Kidney epithelial cell (primary cell): ENCODE measurements around the gene SIPA1L3. TPM values are rescaled to one million over a fixed set of nuclear protein-coding genes. Genes with fewer than 3 reads are reported as not detected.

ENCODE experiments used
- DNase-seq: peaks from one replicate; pipeline ENCODE4 v3.0.0-alpha.2; 2010; ENCODE audit warnings: low read depth
- H3K27me3 ChIP-seq: 2 replicates; pipeline ENCODE4 v1.6.0; 2011; ENCODE audit warnings: low read length; ENCODE audit not compliant: control insufficient read depth, insufficient read depth
- H3K36me3 ChIP-seq: 2 replicates; pipeline ENCODE4 v1.5.1; 2011; ENCODE audit warnings: low read length; ENCODE audit not compliant: control insufficient read depth, insufficient read depth
- H3K4me3 ChIP-seq: 2 replicates; pipeline ENCODE4 v1.5.1; 2011; ENCODE audit warnings: low read depth, mild to moderate bottlenecking, control low read depth, low read length
- CTCF ChIP-seq: IDR thresholded peaks from 2 replicates; pipeline ENCODE4 v1.5.1; 2011; ENCODE audit warnings: mild to moderate bottlenecking, moderate library complexity, low read length, control low read depth, inconsistent platforms; ENCODE audit not compliant: insufficient read depth, poor library complexity, severe bottlenecking
- total RNA-seq: library from RNA; depleted of rRNA; stranded (reverse); fragments of >200 nt; gene quantifications from 2 replicates; pipeline ENCODE4 v1.2.3, GENCODE V29; 2015

The SIPA1L3 gene
- total RNA-seq, 1 donor from 2014 or later: 40.4 TPM

- TF ChIP-seq CTCF: no peak
- Histone ChIP-seq H3K27me3 (no peaks in the 10 kb centered on the region), H3K36me3 (no peaks in the 10 kb centered on the region), H3K4me3 (no peak overlapping the region)
- no peak for DNase-seq
These were observed 62.7 kb downstream of the SIPA1L3 start for GRCh38 chr19:37969695-37970094.

DNA sequence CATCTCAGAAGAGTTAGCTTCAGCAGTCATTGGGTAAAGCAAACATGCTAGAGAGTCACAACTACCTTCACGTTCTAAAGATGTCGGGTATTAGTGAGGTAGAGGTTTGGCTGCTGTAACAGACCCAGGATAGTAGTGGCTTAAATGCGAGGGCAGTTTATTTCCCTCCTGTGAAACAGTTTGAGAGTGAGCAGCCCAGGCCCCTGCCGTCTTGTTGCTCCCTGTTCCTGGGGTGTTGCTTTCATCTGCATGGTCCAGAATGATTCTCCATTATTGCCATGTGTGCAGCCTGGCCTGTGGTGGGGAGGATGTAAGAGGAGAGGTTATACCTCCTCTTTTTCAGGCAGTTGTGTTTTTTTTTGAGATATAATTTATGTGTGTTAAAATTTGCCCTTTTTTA, 63.7 kb downstream of the SIPA1L3 start:
- TF ChIP-seq CTCF: no peak
- no peak overlapping the region for H3K4me3 ChIP-seq
- DNase-seq: no peak
- no peaks in the 10 kb centered on the region for H3K27me3 ChIP-seq
- H3K36me3 ChIP-seq: no peaks in the 10 kb centered on the region

GRCh38 chr19:37972803-37973202, 65.8 kb downstream of the SIPA1L3 start:
- Histone ChIP-seq H3K36me3 (no peaks in the 10 kb centered on the region), H3K27me3 (no peaks in the 10 kb centered on the region), H3K4me3 (no peak overlapping the region)
- TF ChIP-seq CTCF: no peak
- no peak for DNase-seq

DNA sequence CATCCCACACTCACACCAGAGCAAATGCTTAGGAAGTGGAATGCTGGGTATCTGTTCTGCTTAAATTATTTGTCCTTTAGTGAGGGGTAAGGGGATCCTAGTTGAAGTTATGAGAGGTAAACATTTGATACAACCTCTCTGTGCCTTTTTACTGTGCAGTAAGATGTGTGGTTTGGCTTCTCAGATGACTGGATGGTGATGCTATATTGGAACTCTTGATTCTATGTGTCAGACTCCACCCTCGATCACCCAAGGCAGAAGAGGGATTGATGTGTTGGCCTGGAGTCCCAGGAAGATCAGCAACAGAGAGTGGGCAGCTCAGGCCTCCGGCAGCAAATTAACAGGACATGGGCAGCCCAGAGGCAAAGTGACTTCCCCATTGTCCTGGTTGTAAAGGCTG, 66.7 kb downstream of the SIPA1L3 start:
- no peak for TF ChIP-seq CTCF
- Histone ChIP-seq H3K36me3 (no peaks in the 10 kb centered on the region), H3K27me3 (no peaks in the 10 kb centered on the region), H3K4me3 (no peak overlapping the region)
- no peak for DNase-seq

GRCh38 chr19:37975071-37975470, 68.1 kb downstream of the SIPA1L3 start:
- Histone ChIP-seq H3K27me3 (no peaks in the 10 kb centered on the region), H3K36me3 (no peaks in the 10 kb centered on the region), H3K4me3 (no peak overlapping the region)
- no peak for TF ChIP-seq CTCF
- no peak for DNase-seq

- Histone ChIP-seq H3K27me3 (no peaks in the 10 kb centered on the region), H3K4me3 (no peak overlapping the region), H3K36me3 (no peaks in the 10 kb centered on the region)
- no peak for DNase-seq
- no peak for TF ChIP-seq CTCF
These were observed 68.8 kb downstream of the SIPA1L3 start for GRCh38 chr19:37975596-37976515.
